Dendritic cell treated with granulocyte-macrophage colony-stimulating factor and Interleukin-4, amounts not matched to agents 40 ng/mL and 50 ng/mL, for 4 days (primary cell): ENCODE data around the gene FARP2.
"Not testable (repeated sequence)": the region's sequence is repeated elsewhere in the genome, so short reads cannot be mapped to it uniquely, and the experiment has no call there.

ENCODE experiments used
- H3K27ac Mint-ChIP-seq: one replicate; pipeline ENCODE4 v1.8.0; 2022; ENCODE audit warnings: mild to moderate bottlenecking, mixed read lengths
- H3K27me3 Mint-ChIP-seq: one replicate; pipeline ENCODE4 v1.8.0; 2022; ENCODE audit warnings: mild to moderate bottlenecking, mixed read lengths
- H3K36me3 Mint-ChIP-seq: one replicate; pipeline ENCODE4 v1.8.0; 2022; ENCODE audit warnings: low read depth, mixed read lengths
- H3K4me1 Mint-ChIP-seq: one replicate; pipeline ENCODE4 v1.8.0; 2022; ENCODE audit warnings: low read depth, mixed read lengths
- H3K4me3 Mint-ChIP-seq: one replicate; pipeline ENCODE4 v1.8.0; 2022; ENCODE audit warnings: mild to moderate bottlenecking, moderate library complexity, mixed read lengths
- H3K9me3 Mint-ChIP-seq: one replicate; pipeline ENCODE4 v1.8.0; 2022; ENCODE audit warnings: mixed read lengths
- intact Hi-C: fragments of 100-400 bp; cut with micrococcal nuclease; formaldehyde crosslinking; loops from one replicate; pipeline ENCODE4 v1.15.0; 2022

Gene FARP2

DNA sequence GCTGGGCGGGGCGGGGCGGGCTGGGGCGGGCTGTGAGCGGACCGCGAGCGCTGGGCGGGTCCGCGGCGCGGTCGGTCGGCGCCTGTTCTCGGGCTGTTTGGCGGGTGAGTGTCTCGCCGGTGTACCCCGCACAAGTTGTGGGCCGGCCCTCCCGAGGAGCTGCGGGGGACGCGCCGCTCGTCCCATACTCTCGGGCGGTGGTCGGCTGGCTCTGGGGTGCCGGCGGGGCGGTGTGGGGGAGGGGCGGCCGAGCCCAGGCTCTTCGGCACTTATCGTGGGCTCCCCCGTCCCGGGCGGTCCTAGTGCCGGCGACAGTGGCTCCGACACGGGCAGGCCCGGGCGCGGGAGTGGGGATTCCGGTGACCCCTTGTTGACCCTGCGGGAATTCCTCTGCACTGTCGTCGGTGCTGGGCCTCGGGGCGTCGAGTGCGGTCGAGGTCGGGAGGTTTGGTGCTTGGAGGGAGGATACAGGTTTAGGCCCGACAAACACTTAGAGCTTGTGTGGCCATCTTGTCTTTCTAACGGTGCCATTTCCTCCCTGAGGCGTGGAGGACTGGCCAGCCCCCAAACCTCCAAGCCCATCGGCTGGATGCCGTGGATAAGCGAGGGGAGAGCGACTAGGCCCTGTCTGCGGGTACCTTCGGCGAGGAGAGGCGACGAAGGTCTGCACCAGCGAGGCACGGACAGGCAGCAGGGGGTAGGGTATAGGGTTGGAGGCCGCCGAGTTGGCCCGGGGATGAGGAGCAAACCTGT, 40.0 kb upstream of the FARP2 start, which contains the start of gene SEPTIN2:
Gene SEPTIN2 (plus strand): TSS at position 47 of the 753 bp plus-strand sequence. CDS start 8,308 bp downstream, outside the sequence.
- intact Hi-C loops: loop anchor here (2.0 kb wide), 2 partner anchors 41 to 45 kb away; partner anchors contain the start of gene FARP2
- peak within 1 kb of the TSS; percentile 100 for H3K27ac Mint-ChIP-seq
- peaks cover 68% of the 10 kb centered on the region for H3K36me3 Mint-ChIP-seq
- peak within 1 kb of the TSS; percentile 100 for H3K4me3 Mint-ChIP-seq
- no peaks in the 10 kb centered on the region for H3K9me3 Mint-ChIP-seq
- H3K27me3 Mint-ChIP-seq: no peaks in the 10 kb centered on the region
- peaks cover 72% of the 10 kb centered on the region for H3K4me1 Mint-ChIP-seq

DNA sequence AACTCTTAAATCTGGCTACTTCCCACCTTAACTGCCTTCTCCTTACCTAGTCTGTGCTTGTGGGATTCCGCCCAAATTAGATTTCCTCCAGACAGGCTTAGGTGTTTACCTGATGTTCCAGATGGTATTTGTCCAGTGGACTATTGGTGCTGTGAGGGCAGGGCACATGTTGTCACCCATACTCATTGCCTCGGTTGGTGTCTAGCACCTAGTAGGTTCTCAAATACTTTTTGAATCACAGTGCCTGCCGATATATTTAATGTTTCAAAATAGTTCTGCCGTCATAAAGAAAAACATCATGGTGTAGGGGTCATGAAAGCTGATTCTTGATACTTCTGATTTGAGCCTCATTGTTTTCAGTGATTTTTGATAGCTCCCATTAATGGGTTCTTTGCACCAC, 39.3 kb upstream of the FARP2 start:
- peak overlapping the region; percentile 100 for H3K4me3 Mint-ChIP-seq
- no peaks in the 10 kb centered on the region for H3K9me3 Mint-ChIP-seq
- intact Hi-C loops: loop anchor here (2.0 kb wide), 1 partner anchor 46 kb away; no protein-coding TSS in a partner anchor
- peak overlapping the region; percentile 100 for H3K27ac Mint-ChIP-seq
- peaks cover 65% of the 10 kb centered on the region for H3K36me3 Mint-ChIP-seq
- H3K27me3 Mint-ChIP-seq: no peaks in the 10 kb centered on the region
- peaks cover 72% of the 10 kb centered on the region for H3K4me1 Mint-ChIP-seq

DNA sequence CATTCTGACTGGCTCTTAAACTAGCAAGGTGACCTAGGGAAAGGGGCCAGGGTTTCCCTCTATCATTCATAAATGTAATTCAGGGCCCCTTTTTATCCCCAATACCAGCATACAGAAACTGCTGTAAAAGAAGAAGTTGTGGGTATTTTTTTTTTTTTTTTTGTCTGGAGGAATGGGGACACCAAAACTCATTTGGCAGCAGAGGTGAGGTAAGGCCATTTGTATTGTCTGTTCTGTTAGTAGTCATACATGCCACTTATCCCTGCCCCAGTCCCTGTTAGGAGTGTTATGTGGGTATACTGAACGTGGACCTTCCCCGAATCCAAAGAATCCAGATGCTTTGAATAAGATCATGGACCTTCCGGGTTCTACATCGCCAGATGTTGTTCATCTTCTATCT, 38.7 kb upstream of the FARP2 start:
- Mint-ChIP-seq H3K27me3 (no peaks in the 10 kb centered on the region), H3K27ac (peak overlapping the region; percentile 100), H3K9me3 (no peaks in the 10 kb centered on the region), H3K4me3 (peak overlapping the region; percentile 100), H3K36me3 (peaks cover 65% of the 10 kb centered on the region), H3K4me1 (peaks cover 73% of the 10 kb centered on the region)
- intact Hi-C loops: loop anchor here (2.0 kb wide), 1 partner anchor 47 kb away; no protein-coding TSS in a partner anchor

DNA sequence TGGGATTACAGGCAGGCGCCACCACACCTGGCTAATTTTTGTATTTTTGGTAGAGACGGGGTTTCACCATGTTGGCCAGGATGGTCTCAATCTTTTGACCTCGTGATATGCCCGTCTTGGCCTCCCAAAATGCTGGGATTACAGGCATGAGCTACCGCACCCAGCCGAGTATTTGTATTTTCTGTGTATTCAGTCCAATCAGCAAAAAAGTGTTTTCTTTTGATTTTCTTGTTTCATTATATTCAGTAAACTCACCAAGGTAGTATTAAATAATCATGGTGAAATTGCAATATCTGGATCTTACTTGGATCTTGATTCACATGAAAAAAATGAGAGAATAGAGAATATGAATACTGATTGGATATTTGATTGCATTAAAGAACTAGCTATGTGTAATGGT, 37.3 kb upstream of the FARP2 start:
- intact Hi-C loops, H3K9me3 Mint-ChIP-seq, H3K4me3 Mint-ChIP-seq, H3K27ac Mint-ChIP-seq, H3K27me3 Mint-ChIP-seq: not testable (repeated sequence)
- Mint-ChIP-seq H3K36me3 (peaks cover 58% of the 10 kb centered on the region), H3K4me1 (peaks cover 68% of the 10 kb centered on the region)

DNA sequence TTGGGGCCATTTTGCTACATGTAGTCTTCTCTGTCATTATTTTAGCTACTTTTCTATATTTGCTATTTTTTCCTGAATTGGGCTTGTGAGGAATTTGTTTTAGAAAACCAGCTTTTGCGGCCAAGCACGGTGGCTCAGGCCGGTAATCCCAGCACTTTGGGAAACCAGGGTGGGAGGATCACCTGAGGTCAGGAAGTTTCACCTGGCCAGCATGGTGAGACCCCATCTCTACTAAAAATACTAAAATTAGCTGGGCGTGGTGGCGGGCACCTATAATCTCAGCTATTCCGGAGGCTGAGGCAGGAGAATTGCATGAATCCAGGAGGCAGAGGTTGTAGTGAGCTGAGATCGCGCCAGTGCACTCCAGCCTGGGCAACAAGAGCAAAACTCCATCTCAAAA, 35.7 kb upstream of the FARP2 start:
- Mint-ChIP-seq H3K36me3 (peaks cover 59% of the 10 kb centered on the region), H3K27ac (peak overlapping the region; percentile 52), H3K4me3 (no peak overlapping the region)

DNA sequence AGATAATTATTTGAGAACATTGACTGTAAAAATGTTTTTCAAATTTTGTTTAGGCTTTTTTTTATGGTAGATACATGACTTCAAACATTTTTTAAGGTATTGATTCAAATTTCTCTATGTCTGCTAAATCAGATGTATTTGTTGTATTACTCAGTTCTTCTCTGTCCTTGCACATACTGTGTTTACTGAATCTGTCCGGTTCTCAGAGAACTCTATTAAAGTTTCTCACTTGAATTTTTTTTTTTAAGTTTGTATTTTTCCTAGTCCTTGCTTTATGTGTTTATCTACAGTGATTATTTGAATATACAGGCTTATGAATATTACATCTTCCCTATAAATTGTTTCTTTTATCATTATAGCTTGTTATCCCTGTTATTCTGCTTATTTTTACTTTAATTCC, 35.1 kb upstream of the FARP2 start:
- peaks cover 80% of the 10 kb centered on the region for H3K4me1 Mint-ChIP-seq
- no peaks in the 10 kb centered on the region for H3K27me3 Mint-ChIP-seq
- H3K4me3 Mint-ChIP-seq: no peak overlapping the region
- no peaks in the 10 kb centered on the region for H3K9me3 Mint-ChIP-seq
- intact Hi-C loops: no loop called here
- peaks cover 59% of the 10 kb centered on the region for H3K36me3 Mint-ChIP-seq
- H3K27ac Mint-ChIP-seq: peak overlapping the region; percentile 52

More for the DNA sequence above, 35.7 kb upstream of the FARP2 start:
- Mint-ChIP-seq H3K9me3 (no peaks in the 10 kb centered on the region), H3K4me1 (peaks cover 78% of the 10 kb centered on the region), H3K27me3 (no peaks in the 10 kb centered on the region)
- intact Hi-C loops: no loop called here

DNA sequence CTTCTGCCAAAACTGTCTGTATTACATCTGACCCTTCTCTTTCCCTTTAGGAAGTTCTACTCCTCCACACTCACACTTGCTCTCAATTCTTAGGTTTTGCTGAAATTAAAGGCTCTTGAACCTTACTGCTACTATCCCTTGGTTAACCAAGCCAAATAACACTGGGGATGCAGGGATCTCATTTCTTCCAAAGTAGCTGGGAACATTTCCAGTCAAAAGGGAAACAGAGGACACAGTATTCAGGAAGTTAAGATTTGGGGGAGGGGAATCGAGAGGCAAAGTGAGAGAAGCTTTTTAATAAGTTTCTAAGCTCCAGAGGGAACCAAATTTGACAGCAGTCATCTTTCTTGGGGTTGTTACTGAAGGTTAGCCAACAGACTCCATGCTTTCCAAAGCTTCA, 34.2 kb upstream of the FARP2 start:
- intact Hi-C loops: no loop called here
- H3K27me3 Mint-ChIP-seq: no peaks in the 10 kb centered on the region
- peak overlapping the region; percentile 34 for H3K4me3 Mint-ChIP-seq
- peaks cover 76% of the 10 kb centered on the region for H3K4me1 Mint-ChIP-seq
- no peaks in the 10 kb centered on the region for H3K9me3 Mint-ChIP-seq
- peak overlapping the region; percentile 52 for H3K27ac Mint-ChIP-seq
- peaks cover 59% of the 10 kb centered on the region for H3K36me3 Mint-ChIP-seq

DNA sequence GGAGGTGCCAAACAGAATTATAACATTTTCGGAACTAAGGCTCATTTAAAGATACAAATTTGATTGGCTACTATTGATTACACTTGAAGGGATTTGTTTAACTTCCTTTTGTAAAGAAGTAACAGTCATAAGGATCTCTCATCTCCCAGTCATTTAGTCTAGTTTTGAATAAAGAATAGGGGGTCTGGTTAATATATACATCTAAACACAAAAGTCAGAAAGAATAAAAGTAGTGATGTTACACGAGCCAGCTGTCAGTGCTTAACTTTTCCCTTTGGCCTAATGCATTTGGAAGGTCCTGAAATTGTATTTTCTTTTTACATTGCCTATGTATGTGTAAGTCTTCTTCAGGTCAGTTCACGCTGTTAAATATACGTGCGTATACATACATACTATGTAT, 32.3 kb upstream of the FARP2 start:
- Mint-ChIP-seq H3K27me3 (no peaks in the 10 kb centered on the region), H3K27ac (peak overlapping the region; percentile 73), H3K9me3 (no peaks in the 10 kb centered on the region), H3K4me1 (peaks cover 57% of the 10 kb centered on the region), H3K36me3 (peaks cover 60% of the 10 kb centered on the region), H3K4me3 (no peak overlapping the region)
- intact Hi-C loops: no loop called here

DNA sequence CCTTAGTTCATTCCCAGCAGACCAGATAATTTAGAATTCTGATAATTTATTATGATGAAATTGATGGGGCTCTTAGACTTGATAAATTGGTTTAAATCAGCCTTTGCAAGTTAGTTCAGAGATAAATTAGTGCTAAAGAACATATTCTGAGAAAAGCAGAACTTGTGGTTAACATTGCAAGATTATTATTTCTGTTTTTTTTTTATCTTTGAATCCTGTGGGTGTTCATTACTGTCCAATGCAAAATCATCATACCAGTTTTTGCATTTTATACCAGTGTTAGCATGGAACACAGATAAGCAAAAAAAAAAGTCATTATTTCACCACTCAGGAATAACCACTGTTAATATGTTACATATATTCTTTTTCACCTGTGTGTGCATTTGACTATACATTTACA, 31.3 kb upstream of the FARP2 start:
- peak overlapping the region; percentile 53 for H3K4me3 Mint-ChIP-seq
- H3K36me3 Mint-ChIP-seq: peaks cover 61% of the 10 kb centered on the region
- peak overlapping the region; percentile 73 for H3K27ac Mint-ChIP-seq
- intact Hi-C loops: no loop called here
- no peaks in the 10 kb centered on the region for H3K27me3 Mint-ChIP-seq
- peaks cover 47% of the 10 kb centered on the region for H3K4me1 Mint-ChIP-seq
- no peaks in the 10 kb centered on the region for H3K9me3 Mint-ChIP-seq

DNA sequence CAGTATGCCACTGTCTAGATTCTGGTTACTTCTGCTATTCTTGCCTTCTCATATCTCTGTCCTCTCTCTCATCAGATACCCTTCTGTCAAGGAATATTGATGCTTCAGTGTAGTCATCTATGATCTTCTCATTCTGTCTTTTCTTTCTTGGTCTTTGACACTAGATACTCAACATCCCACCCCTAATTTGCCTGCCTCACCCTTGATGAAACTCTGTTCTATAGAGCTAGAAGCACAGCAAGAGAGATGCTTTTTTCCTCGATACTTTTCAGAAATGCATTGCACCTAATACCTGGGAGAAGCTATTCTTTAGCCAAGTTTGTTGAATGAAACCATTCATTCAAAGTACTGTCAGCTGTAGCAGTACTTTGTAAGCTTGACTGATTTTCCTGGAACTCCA, 30.8 kb upstream of the FARP2 start:
- H3K27ac Mint-ChIP-seq: no peak overlapping the region

DNA sequence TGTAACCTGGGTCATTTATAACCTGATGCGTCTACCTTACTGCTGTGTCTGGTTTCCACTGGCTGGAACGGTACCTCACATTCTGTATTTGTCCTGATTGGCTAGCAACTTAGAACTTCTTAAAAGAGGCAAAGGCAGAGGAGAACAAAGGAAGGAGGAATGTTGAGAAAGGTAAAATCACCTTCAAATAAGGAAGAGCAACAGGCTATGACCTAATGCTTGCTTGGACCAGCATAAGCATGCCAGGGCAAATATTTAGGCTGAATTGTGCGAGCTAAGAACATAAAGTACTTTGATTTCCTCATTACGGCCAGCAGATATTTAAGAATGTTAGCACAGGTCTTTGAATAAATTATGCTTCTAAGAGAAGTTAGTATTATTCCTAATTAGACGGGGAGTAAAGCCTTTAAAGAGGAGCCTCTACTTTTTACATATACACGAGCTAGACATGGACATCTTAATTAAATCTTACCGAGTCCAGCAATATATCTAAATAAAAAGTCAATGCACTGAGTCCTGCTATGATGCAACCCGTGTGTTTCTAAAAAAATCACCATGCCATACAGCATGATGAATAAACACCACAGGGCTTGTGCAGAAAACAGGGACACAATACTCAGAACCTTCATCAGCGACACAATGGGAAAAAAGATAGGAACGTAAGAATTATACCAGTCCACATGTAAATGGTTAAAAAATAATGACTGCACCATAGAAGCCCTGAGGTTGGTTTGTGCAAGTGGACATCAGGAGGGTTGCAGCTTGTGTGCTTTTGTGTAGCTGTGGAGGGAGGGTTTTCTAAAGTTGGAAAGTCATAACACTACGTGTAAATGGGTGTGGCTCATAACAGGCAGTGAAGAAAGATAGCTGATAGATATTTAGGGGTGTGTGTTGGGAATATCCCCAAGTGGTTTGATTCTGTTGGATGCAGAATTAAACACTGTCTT, 26.1 kb upstream of the FARP2 start:
- Mint-ChIP-seq H3K4me3 (no peak overlapping the region), H3K27me3 (no peaks in the 10 kb centered on the region), H3K36me3 (peaks cover 97% of the 10 kb centered on the region), H3K9me3 (no peaks in the 10 kb centered on the region), H3K4me1 (peaks cover 11% of the 10 kb centered on the region), H3K27ac (no peak overlapping the region)
- intact Hi-C loops: no loop called here

More for the DNA sequence above, 30.8 kb upstream of the FARP2 start:
- intact Hi-C loops: no loop called here
- Mint-ChIP-seq H3K4me3 (no peak overlapping the region), H3K4me1 (peaks cover 43% of the 10 kb centered on the region), H3K9me3 (no peaks in the 10 kb centered on the region), H3K36me3 (peaks cover 61% of the 10 kb centered on the region), H3K27me3 (no peaks in the 10 kb centered on the region)

DNA sequence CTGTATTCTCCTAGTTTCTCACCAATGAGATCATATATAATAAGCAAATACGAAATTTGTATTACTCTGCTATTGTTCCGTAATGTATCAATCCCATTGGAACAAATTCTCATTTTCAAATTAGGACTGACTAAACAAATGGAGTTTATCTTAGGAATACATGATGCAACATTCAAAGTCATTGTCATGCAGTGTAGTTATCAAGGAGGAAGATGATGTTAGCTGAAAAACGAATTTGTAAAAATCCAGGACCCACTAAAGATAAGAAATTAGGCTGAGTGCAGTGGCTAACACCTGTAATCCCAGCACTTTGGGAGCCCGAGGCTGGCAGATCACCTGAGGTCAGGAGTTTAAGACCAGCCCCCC, 25.5 kb upstream of the FARP2 start:
- intact Hi-C loops: no loop called here
- Mint-ChIP-seq H3K27ac (no peak overlapping the region), H3K27me3 (no peaks in the 10 kb centered on the region), H3K9me3 (no peaks in the 10 kb centered on the region), H3K36me3 (peaks cover 94% of the 10 kb centered on the region), H3K4me3 (no peak overlapping the region), H3K4me1 (peaks cover 7% of the 10 kb centered on the region)

DNA sequence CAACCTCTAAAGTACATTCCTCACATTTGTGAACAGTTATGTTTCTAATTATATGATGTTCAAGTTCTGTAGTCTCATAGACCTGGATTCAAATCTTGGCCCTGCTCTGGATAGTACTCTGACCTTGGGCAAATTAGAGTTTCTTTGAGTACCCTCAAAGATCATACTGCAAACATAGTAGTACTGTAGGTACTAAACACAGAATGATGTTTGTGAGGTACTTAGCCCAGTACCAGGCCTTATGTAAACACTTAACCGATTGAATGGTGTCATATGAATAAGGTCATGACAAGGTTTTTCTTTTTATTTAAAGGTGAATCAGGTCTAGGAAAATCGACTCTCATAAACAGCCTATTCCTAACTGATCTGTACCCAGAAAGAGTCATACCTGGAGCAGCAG, 21.3 kb upstream of the FARP2 start:
- intact Hi-C loops: no loop called here
- Mint-ChIP-seq H3K36me3 (peaks cover 90% of the 10 kb centered on the region), H3K4me3 (no peak overlapping the region), H3K27me3 (no peaks in the 10 kb centered on the region), H3K4me1 (peaks cover 24% of the 10 kb centered on the region), H3K9me3 (no peaks in the 10 kb centered on the region), H3K27ac (no peak overlapping the region)
